GM18858 (cell line): ENCODE data around the gene FBXW9.
"Not testable (repeated sequence)": the region's sequence is repeated elsewhere in the genome, so short reads cannot be mapped to it uniquely, and the experiment has no call there.

Experiments used
- ATAC-seq: cut with Tn5 transposase; IDR thresholded peaks from one replicate; pipeline ENCODE4 v1.9.1; 2021; ENCODE audit not compliant: unreplicated experiment

Gene FBXW9

DNA sequence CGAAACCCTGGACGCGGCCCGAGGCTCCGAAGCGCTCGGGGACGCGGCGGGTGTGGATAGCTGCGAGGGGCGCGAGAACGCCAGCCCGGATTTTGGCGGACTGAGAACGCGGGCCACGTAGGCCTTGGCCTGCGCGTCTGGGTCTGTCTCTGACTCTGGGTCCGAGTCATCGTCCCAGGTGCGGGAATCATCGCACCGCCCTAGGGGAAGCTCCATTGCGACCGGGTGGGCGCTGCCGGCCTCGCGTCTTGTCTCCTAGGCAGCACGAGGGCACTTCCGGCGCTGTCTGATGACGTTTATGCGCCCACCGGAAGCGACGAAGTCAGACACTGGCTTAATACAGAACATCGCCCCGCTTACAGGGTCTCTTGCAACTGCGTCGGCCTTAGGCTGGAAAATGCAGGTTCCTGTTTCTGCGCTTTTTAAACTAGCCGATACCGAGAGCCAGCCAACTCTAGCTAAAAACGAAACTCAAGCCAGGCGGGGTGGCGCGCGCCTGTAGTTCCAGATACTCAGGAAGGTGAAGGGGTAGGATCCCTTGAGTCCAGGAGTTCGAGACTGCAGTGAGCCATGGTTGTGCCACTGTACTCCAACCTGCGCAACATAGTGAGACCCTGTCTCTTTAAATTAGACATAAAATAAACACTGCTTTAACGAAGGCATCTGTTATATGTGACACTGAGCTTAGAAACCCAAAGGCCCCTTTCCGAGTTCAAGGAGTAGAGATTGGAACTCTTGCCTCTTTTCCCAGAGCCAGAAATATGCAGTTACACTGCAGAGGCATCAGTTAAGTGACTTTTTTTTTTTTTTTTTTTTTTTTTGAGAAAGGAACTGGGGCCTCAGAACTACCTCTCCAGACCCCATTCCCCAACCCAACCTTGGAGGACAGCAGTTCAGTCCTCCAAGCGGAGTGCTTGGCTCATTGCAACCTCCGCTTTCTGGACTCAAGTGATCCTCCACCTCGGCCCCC, at the start of gene FBXW9:
Gene FBXW9, minus strand, starts transcription at position 266 of the 970 bp plus-strand sequence. Its CDS starts 50 bp downstream, at position 216.
- peak; percentile 67 for ATAC-seq

DNA sequence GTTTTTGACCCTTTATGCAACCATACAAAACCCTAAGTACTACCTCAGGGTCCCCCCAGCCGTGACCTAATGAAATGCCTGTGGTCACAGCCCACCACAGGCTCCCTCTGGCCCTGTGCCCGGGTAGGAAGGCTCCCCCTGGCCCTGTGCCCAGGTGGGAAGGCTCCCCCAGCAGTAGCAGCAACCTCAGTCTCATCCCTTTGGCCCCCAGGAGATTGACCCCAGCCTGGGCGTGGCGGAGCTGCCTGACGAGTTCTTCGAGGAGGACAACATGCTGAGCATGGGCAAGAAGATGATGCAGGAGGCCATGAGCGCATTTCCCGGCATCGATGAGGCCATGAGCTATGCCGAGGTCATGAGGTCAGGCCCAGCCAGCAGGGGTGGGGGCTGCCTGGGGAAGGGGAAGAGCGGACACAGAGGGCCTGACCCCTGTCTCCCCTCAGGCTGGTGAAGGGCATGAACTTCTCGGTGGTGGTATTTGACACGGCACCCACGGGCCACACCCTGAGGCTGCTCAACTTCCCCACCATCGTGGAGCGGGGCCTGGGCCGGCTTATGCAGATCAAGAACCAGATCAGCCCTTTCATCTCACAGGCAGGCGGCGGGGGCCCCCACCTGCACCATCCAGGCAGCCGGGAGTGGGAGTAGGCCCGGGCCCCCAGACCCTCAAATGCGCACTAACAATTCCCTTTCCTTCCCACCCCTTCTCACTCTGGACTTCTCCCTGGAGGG, 48.9 kb upstream of the FBXW9 start:
- ATAC-seq, result no peak

GRCh38 chr19:12737835-12738351, 41.5 kb upstream of the FBXW9 start:
- ATAC-seq, result no peak

GRCh38 chr19:12736995-12737834, 40.8 kb upstream of the FBXW9 start, which contains the start of gene GET3:
Gene GET3 (plus strand): TSS chr19:12737497. CDS start chr19:12737506, 9 bp downstream.
- peak; percentile 73 for ATAC-seq

GRCh38 chr19:12733369-12734214, 37.2 kb upstream of the FBXW9 start:
- ATAC-seq, result no peak

GRCh38 chr19:12731337-12731736, 34.9 kb upstream of the FBXW9 start:
- ATAC-seq, result no peak

GRCh38 chr19:12730064-12730463, 33.6 kb upstream of the FBXW9 start:
- no peak for ATAC-seq

DNA sequence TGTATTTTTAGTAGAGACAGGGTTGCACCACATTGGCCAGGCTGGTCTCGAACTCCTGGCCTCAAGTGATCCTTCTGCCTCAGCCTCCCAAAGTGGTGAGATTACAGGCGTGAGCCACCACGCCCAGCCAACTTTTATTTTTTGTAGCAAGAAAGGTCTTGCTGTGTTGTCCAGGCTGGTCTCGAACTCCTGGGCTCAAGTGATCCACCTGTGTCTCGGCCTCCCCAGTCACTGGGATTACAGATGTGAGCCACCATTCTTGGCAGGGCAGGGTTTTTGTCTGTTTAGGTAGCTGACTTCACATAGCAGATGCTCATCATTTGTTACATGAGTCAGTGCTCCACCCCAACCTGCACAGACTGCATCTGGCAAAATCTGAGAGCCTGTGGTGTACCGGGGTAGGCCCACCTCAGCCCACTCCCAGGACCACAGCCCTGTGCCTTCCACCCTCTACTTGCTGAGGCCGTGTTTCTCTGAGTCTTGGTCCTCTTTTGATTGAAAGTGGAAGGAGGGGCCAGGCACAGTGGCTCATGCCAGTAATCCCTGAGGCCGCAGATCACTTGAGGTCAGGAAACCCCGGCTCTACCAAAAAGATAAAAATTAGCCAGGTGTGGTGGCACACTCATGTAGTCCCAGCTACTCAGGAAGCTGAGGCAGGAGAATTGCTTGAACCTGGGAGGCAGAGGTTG, 31.5 kb upstream of the FBXW9 start:
- no peak for ATAC-seq

DNA sequence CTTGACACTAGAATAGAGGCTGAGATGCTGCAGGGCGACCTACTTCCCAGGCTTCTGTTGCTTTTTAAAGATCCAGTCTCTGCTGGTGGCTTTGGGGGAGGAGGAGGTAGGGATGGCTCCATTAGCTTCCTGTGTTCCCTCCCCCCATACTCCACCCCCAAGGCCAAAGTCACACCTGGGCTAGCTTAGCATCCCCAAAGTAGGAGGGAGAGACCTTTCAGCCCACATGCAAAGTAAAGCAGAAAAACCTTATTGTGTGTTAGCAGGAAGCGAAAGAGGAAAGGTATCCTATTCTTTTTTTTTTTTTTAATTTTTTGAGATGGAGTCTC, 30.5 kb upstream of the FBXW9 start:
- ATAC-seq, result no peak

GRCh38 chr19:12725612-12726011, 29.2 kb upstream of the FBXW9 start:
- ATAC-seq, result not testable (repeated sequence)

DNA sequence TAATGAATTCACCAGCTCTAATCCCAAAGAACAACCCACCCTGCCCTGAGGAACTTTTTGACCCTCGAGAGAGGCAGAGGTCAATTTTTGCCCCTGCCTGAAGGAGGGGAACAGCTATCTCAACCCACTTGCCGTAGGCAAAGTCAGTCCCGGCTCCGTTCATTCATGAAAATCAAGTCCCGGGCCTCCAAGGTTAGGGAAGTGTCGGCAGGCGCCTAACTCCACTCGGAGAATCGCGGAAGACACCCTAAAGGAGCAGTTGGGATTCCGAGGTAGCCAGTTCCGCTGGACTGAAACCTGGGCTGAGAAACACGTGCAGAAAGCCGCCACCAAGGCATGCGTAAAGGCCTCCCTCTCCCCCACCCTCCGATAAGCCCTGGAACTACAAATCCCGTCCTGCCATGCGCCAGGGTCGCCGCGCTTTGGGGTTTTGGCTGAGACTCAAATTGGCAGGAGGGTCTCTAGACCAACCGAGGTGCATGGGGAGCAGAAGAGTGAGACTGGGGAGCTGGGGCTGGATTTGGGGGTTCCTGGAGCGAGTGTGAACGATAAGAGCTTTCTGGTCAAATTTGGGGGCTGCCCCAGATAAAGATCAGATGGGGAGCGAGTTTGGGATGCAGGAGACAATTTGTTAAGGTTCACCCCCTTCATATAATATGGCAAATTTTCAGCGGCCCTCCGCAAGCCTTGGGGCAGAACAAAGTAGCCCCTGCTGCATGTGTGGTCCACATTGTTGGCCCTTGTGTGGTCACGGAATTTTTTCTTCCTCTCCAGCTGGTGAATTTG, 27.4 kb upstream of the FBXW9 start, which contains the start of gene TNPO2:
Gene TNPO2, minus strand, starts transcription at position 292 of the 786 bp plus-strand sequence. CDS start 2,955 bp downstream, outside the sequence.
- ATAC-seq, result no peak

DNA sequence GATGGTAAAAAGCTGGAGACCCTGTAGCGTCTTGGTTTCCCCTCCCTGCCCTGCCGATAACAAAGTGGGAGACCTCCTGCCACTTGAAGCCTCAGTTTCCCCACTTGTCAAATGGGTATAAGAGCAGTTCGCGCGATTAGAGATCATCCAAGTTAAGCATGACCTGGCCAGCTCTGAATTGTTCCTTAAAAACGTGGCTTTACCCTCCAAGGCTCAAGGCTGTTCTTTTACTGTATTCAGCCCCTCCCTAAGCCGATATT, 26.9 kb upstream of the FBXW9 start:
- ATAC-seq, result no peak

DNA sequence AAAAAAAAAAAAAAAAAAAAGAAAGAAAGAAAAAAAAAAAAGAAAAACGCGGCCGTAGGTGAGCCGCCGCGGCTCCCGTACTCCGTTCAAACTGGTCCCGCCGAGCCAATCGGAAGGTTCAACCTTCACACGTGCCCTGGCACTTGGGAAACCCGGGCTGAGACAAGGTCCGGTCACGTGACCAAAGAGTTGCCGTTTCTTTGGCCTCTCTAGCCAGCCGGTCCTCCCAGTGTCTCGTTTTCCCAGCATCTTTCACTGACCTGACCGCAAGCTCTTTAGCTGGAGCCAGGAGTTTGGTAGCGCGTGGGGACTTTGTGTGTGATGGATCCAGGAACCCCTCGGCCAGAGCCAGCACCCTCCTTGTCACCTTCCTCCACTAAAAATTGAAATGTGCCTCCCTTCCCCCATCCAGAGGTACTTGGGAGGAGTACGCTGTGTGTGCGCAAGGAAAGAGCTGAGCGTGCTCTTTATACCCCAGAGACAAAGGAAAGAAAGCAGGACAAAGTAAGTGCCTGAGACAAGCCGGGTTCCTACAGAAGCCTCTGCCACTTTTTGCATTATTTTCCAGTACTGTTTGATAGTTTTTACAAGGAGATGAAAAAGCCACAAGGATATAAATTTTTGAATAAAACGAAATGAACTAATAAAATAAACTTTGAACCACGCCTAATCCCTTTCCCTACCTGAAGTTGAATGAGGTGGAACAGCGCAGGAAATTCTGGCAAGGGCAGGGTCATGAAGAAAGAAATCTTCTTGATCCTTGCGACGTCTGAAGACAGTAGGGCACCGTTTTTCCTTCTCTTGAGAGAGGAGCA, 26.3 kb upstream of the FBXW9 start:
- ATAC-seq, result no peak

- ATAC-seq, result no peak
Measured at GRCh38 chr19:12721656-12722565, 25.5 kb upstream of the FBXW9 start.

- ATAC-seq, result no peak
Measured at GRCh38 chr19:12720851-12721655, 24.6 kb upstream of the FBXW9 start.

DNA sequence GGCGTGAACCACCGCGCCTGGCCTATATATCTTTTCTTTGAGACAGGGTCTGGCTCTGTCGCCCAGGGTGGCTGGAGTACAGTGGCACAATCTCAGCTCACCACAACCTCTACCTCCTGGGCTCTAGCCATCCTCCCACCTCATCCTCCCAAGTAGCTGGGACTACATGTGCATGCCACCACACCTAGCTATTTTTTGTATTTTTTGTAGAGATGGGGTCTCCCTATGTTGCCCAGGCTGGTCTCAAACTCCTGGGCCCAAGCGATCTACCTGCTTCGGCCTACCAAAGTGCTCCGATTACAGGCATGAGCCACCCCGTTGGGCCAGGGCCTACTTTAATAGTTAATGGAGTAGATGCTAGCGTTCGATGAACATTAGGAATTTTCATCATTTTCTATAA, 23.9 kb upstream of the FBXW9 start:
- ATAC-seq, result no peak
